Stimulated activated CD4-positive, alpha-beta T cell treated with anti-CD3 and anti-CD28 coated beads, Interleukin-12 subunit alpha, Interleukin-12 subunit beta, amount 100 ng/mL, for 24 hours (primary cell): ENCODE results near the gene RBM20.

Experiments used
- DNase-seq, 2 experiments: peaks; one replicate each; pipeline ENCODE4 v3.0.0-alpha.2; 2020; ENCODE audit warnings: low read depth in 2 of 2

Gene RBM20

GRCh38 chr10:110834629-110835301, 190.6 kb downstream of the RBM20 start:
- DNase-seq = no peak

GRCh38 chr10:110835841-110836240, 191.7 kb downstream of the RBM20 start:
- DNase-seq = no peak

- no peak for DNase-seq
Measured at GRCh38 chr10:110836706-110837105, 192.6 kb downstream of the RBM20 start.

GRCh38 chr10:110837418-110838171, 193.5 kb downstream of the RBM20 start:
- no peak for DNase-seq

- no peak for DNase-seq
Measured at GRCh38 chr10:110840225-110840922, 196.2 kb downstream of the RBM20 start.

- no peak for DNase-seq
Measured at GRCh38 chr10:110840923-110841428, 196.8 kb downstream of the RBM20 start.

GRCh38 chr10:110841767-110842267, 197.7 kb downstream of the RBM20 start:
- DNase-seq = no peak

- DNase-seq = no peak
Measured at GRCh38 chr10:110842326-110842904, 198.3 kb downstream of the RBM20 start.

- DNase-seq = no peak
Measured at GRCh38 chr10:110843031-110843430, 198.9 kb downstream of the RBM20 start.

- no peak for DNase-seq
Measured at GRCh38 chr10:110843796-110844616, 199.9 kb downstream of the RBM20 start.

- no peak for DNase-seq
Measured at GRCh38 chr10:110844617-110844881, 200.4 kb downstream of the RBM20 start.

GRCh38 chr10:110845192-110845755, 201.1 kb downstream of the RBM20 start:
- DNase-seq = no peak

GRCh38 chr10:110845756-110846620, 201.9 kb downstream of the RBM20 start:
- no peak for DNase-seq

- DNase-seq = no peak
Measured at GRCh38 chr10:110847374-110847773, 203.2 kb downstream of the RBM20 start.

GRCh38 chr10:110848106-110848505, 204.0 kb downstream of the RBM20 start:
- no peak for DNase-seq

- no peak for DNase-seq
Measured at GRCh38 chr10:110850099-110850498, 206.0 kb downstream of the RBM20 start.

- no peak for DNase-seq
Measured at GRCh38 chr10:110851020-110851612, 207.0 kb downstream of the RBM20 start.

GRCh38 chr10:110852255-110852896, 208.2 kb downstream of the RBM20 start:
- DNase-seq = no peak

- no peak for DNase-seq
Measured at GRCh38 chr10:110852947-110853346, 208.8 kb downstream of the RBM20 start.
